HCT116 (cell line): ENCODE data around the gene PSORS1C2. TPM values are rescaled to one million over a fixed set of nuclear protein-coding genes. Genes with fewer than 3 reads are reported as not detected.
"Not testable (repeated sequence)": the region's sequence is repeated elsewhere in the genome, so short reads cannot be mapped to it uniquely, and the experiment has no call there.

ENCODE experiments used
- ATAC-seq: fragments of 200-7000 bp; cut with Tn5 transposase; 2 replicates; pipeline ENCODE4 v1.9.1; 2020; ENCODE audit warnings: mild to moderate bottlenecking, moderate library complexity
- BruUV-seq: library from RNA; stranded (reverse); fragments of 400-500 nt; replicated peaks from 2 replicates; lab custom pipeline; 2021; lab: Mats Ljungman, UMichigan
- CTCF ChIA-PET: fragments of 300-600 bp; sonication (Branson Sonifier 250); formaldehyde crosslinking; loops from one replicate; lab custom pipeline; 2021; ENCODE audit warnings: antibody characterized with exemption; lab: Charles Lee
- POLR2A ChIA-PET: fragments of 300-600, 350-600 bp; sonication (Branson Sonifier 250); formaldehyde crosslinking; loops from one replicate; lab custom pipeline; 2021; ENCODE audit warnings: antibody characterized with exemption; lab: Charles Lee
- RAD21 ChIA-PET, 2 experiments: fragments of 300-600 bp; sonication (Branson Sonifier 250); formaldehyde crosslinking; loops; one replicate each; lab custom pipeline; 2023; ENCODE audit warnings: low total read pairs in 2 of 2; ENCODE audit not compliant: uncharacterized antibody in 2 of 2, unreplicated experiment in 2 of 2, low non-redundant PET in 1 of 2; lab: Charles Lee
- DNase-seq: peaks from one replicate; pipeline ENCODE4 v3.0.0-alpha.2; 2010; ENCODE audit warnings: low read depth, low spot score
- H2AFZ ChIP-seq: fragments of 200-600 bp; shearing (Covaris generic), sonication (generic); 2 replicates; pipeline ENCODE4 v1.6.1; 2017; ENCODE audit warnings: low read depth, mixed run types, mixed read lengths, antibody characterized with exemption, low read length; ENCODE audit not compliant: poor library complexity, severe bottlenecking
- H3K27ac ChIP-seq: 2 replicates; pipeline ENCODE4 v1.5.1; 2012; ENCODE audit warnings: low read depth, low read length
- H3K27me3 ChIP-seq: fragments of 200-600 bp; sonication (generic); 2 replicates; pipeline ENCODE4 v1.6.1; 2016; ENCODE audit warnings: mixed run types, low read length, mixed read lengths; ENCODE audit not compliant: insufficient read depth
- H3K36me3 ChIP-seq, 2 experiments: fragments of 200-500 bp in 1 of 2; fragments of 200-600 bp in 1 of 2; sonication (Bioruptor generic) in 1 of 2; sonication (generic) in 1 of 2; 2 replicates each; pipeline versions ENCODE4 v1.5.1 to v1.6.1; 2014 to 2016; ENCODE audit warnings: low read length in 2 of 2, inconsistent platforms in 1 of 2, mixed read lengths in 1 of 2, mixed run types in 1 of 2; ENCODE audit not compliant: insufficient read depth in 2 of 2, control insufficient read depth in 1 of 2
- H3K4me1 ChIP-seq, 2 experiments: fragments of 200-600 bp in 1 of 2; sonication (generic) in 1 of 2; 2 replicates each; pipeline versions ENCODE4 v1.5.1 to v1.6.1; 2012 to 2017; ENCODE audit warnings: low read length in 2 of 2, inconsistent platforms in 1 of 2, mild to moderate bottlenecking in 1 of 2, mixed read lengths in 1 of 2, mixed run types in 1 of 2, moderate library complexity in 1 of 2; ENCODE audit not compliant: insufficient read depth in 2 of 2, control insufficient read depth in 1 of 2
- H3K4me2 ChIP-seq: fragments of 200-600 bp; sonication (generic); 2 replicates; pipeline ENCODE4 v1.6.1; 2017; ENCODE audit warnings: mixed run types, low read length, mixed read lengths
- H3K4me3 ChIP-seq, 2 experiments: fragments of 200-600 bp in 1 of 2; sonication (generic) in 1 of 2; replicated peaks in 1 of 2; 2 replicates each; pipeline ENCODE4 v1.5.1; 2011 to 2016; ENCODE audit warnings: low read length in 2 of 2, control low read depth in 1 of 2, low read depth in 1 of 2, mild to moderate bottlenecking in 1 of 2, mixed read lengths in 1 of 2, mixed run types in 1 of 2
- H3K79me2 ChIP-seq: fragments of 200-600 bp; sonication (generic); 2 replicates; pipeline ENCODE4 v1.6.1; 2017; ENCODE audit warnings: mild to moderate bottlenecking, mixed run types, low read length, moderate library complexity, mixed read lengths; ENCODE audit not compliant: insufficient read depth
- H3K9ac ChIP-seq: fragments of 200-600 bp; sonication (generic); 2 replicates; pipeline ENCODE4 v1.6.1; 2016; ENCODE audit warnings: low read length, mixed read lengths
- H3K9me2 ChIP-seq: fragments of 200-600 bp; sonication (generic), shearing (Covaris generic); 2 replicates; pipeline ENCODE4 v1.6.1; 2017; ENCODE audit warnings: mixed run types, mild to moderate bottlenecking, moderate library complexity; ENCODE audit not compliant: insufficient read depth
- H3K9me3 ChIP-seq, 2 experiments: fragments of 200-500 bp in 1 of 2; fragments of 200-600 bp in 1 of 2; sonication (Bioruptor generic) in 1 of 2; sonication (generic) in 1 of 2; 2 replicates each; pipeline ENCODE4 v1.6.1; 2014 to 2017; ENCODE audit warnings: low read length in 2 of 2, mixed read lengths in 2 of 2, inconsistent platforms in 1 of 2, low read depth in 1 of 2, mild to moderate bottlenecking in 1 of 2, mixed run types in 1 of 2, moderate library complexity in 1 of 2; ENCODE audit not compliant: control insufficient read depth in 1 of 2, insufficient read depth in 1 of 2
- H4K20me1 ChIP-seq: fragments of 200-600 bp; sonication (generic), shearing (Covaris generic); 2 replicates; pipeline ENCODE4 v1.6.1; 2017; ENCODE audit warnings: mixed run types, mild to moderate bottlenecking, moderate library complexity; ENCODE audit not compliant: insufficient read depth
- intact Hi-C: fragments of 100-400 bp; cut with micrococcal nuclease; formaldehyde crosslinking; loops from 2 replicates; pipeline ENCODE4 v1.10.0; 2022
- total RNA-seq: library from RNA; stranded (reverse); gene quantifications from one replicate; pipeline ENCODE4 v1.2.1, GENCODE V29; 2021; ENCODE audit not compliant: unreplicated experiment

PSORS1C2 gene
- total RNA-seq, 1 experiment from 2014 or later: not detected

- intact Hi-C loops, H3K9ac ChIP-seq, H3K27me3 ChIP-seq, H4K20me1 ChIP-seq, CTCF ChIA-PET, H3K4me2 ChIP-seq, H3K27ac ChIP-seq, BruUV-seq, H3K9me2 ChIP-seq, RAD21 ChIA-PET, H3K4me1 ChIP-seq, ATAC-seq, H2AFZ ChIP-seq, H3K4me3 ChIP-seq, H3K9me3 ChIP-seq, H3K79me2 ChIP-seq, DNase-seq, H3K36me3 ChIP-seq, POLR2A ChIA-PET: not testable (repeated sequence)
These were observed 46.8 kb upstream of the PSORS1C2 start for GRCh38 chr6:31185695-31186051.

GRCh38 chr6:31183859-31184258 is 45.0 kb upstream of the PSORS1C2 start:
- not testable (repeated sequence) for H3K4me3 ChIP-seq
- POLR2A ChIA-PET: interaction anchor here (1.2 kb wide), 1 partner anchor 9 kb away, joined by 3 read pairs; no protein-coding TSS in a partner anchor

GRCh38 chr6:31183287-31183686 is 44.4 kb upstream of the PSORS1C2 start:
- H3K27me3 ChIP-seq, DNase-seq, H3K9ac ChIP-seq, intact Hi-C loops, H3K27ac ChIP-seq, H3K9me3 ChIP-seq, H2AFZ ChIP-seq, H3K9me2 ChIP-seq, BruUV-seq, H3K79me2 ChIP-seq, H3K4me2 ChIP-seq, H3K4me3 ChIP-seq, H4K20me1 ChIP-seq, ATAC-seq, H3K36me3 ChIP-seq, RAD21 ChIA-PET, H3K4me1 ChIP-seq: not testable (repeated sequence)
- ChIA-PET CTCF (interaction anchor here (1.0 kb wide), 1 partner anchor 9 kb away, joined by 4 read pairs; no protein-coding TSS in a partner anchor), POLR2A (interaction anchor here (1.2 kb wide), 1 partner anchor 10 kb away, joined by 3 read pairs; no protein-coding TSS in a partner anchor)

More at GRCh38 chr6:31183859-31184258, 45.0 kb upstream of the PSORS1C2 start:
- H2AFZ ChIP-seq, RAD21 ChIA-PET, CTCF ChIA-PET, H3K27me3 ChIP-seq, H3K79me2 ChIP-seq, H4K20me1 ChIP-seq, BruUV-seq, ATAC-seq, H3K36me3 ChIP-seq, intact Hi-C loops, H3K9me3 ChIP-seq, DNase-seq, H3K4me1 ChIP-seq, H3K27ac ChIP-seq, H3K9me2 ChIP-seq, H3K4me2 ChIP-seq, H3K9ac ChIP-seq: not testable (repeated sequence)
